Measurements from ENCODE around the gene CARMIL1. TPM values are rescaled to one million over a fixed set of nuclear protein-coding genes. Genes with fewer than 3 reads are reported as not detected.

Gene CARMIL1
- total RNA-seq, 2 experiments from 2014 or later = 3.9 to 4.7 TPM

- intact Hi-C loops (cut with DNase I, micrococcal nuclease) = no loop called here
- no peaks in the 10 kb centered on the region for H3K36me3 Mint-ChIP-seq (ENCODE audit: low read depth)
- H3K27me3 Mint-ChIP-seq = no peaks in the 10 kb centered on the region
- Histone ChIP-seq H3K27ac (ENCODE audit: low read depth in 1 of 2, low read length in 2 of 2) (no peak overlapping the region), H3K9me3 (ENCODE audit: control insufficient read depth in 1 of 2, insufficient read depth in 1 of 2, low read length in 2 of 2) (no peaks in the 10 kb centered on the region), H3K4me1 (ENCODE audit: insufficient read depth, low read length) (no peaks in the 10 kb centered on the region), H3K27me3 (ENCODE audit: control insufficient read depth in 1 of 2, insufficient read depth in 2 of 2, low read length in 2 of 2) (no peaks in the 10 kb centered on the region), H3K36me3 (ENCODE audit: insufficient read depth, low read length) (no peaks in the 10 kb centered on the region), H3K4me3 (ENCODE audit: low read length) (no peak overlapping the region)
- H3K4me1 Mint-ChIP-seq (ENCODE audit: low read depth) = no peaks in the 10 kb centered on the region
- ChIA-PET POLR2A (no interaction called here), CTCF (no interaction called here)
- DNase-seq (no peak), ATAC-seq (ENCODE audit: poor library complexity) (no peak)
- H3K27ac Mint-ChIP-seq = no peak overlapping the region
- TF ChIP-seq CTCF (IDR thresholded peaks at IDR 0.05) = no peak
- no peak overlapping the region for H3K4me3 Mint-ChIP-seq
- H3K9me3 Mint-ChIP-seq = no peaks in the 10 kb centered on the region
Observed at GRCh38 chr6:25570578-25570977, 291.4 kb downstream of the CARMIL1 start.

GRCh38 chr6:25576919-25577318 is 297.7 kb downstream of the CARMIL1 start:
- ATAC-seq (ENCODE audit: poor library complexity) (no peak), DNase-seq (no peak)
- intact Hi-C loops (cut with DNase I, micrococcal nuclease) = no loop called here
- no peaks in the 10 kb centered on the region for H3K9me3 Mint-ChIP-seq
- Histone ChIP-seq H3K9me3 (ENCODE audit: control insufficient read depth in 1 of 2, insufficient read depth in 1 of 2, low read length in 2 of 2) (no peaks in the 10 kb centered on the region), H3K4me3 (ENCODE audit: low read length) (no peak overlapping the region), H3K36me3 (ENCODE audit: insufficient read depth, low read length) (no peaks in the 10 kb centered on the region), H3K27ac (ENCODE audit: low read depth in 1 of 2, low read length in 2 of 2) (no peak overlapping the region), H3K4me1 (ENCODE audit: insufficient read depth, low read length) (peaks cover 5% of the 10 kb centered on the region), H3K27me3 (ENCODE audit: control insufficient read depth in 1 of 2, insufficient read depth in 2 of 2, low read length in 2 of 2) (no peaks in the 10 kb centered on the region)
- POLR2A ChIA-PET = interaction anchor here (0.6 kb wide), 1 partner anchor 1286 kb away, joined by 4 read pairs; no protein-coding TSS in a partner anchor
- H3K27me3 Mint-ChIP-seq = no peaks in the 10 kb centered on the region
- H3K4me1 Mint-ChIP-seq (ENCODE audit: low read depth) = peaks cover 10% of the 10 kb centered on the region
- H3K4me3 Mint-ChIP-seq = no peak overlapping the region
- peaks cover 10% of the 10 kb centered on the region for H3K36me3 Mint-ChIP-seq (ENCODE audit: low read depth)
- TF ChIP-seq CTCF (IDR thresholded peaks at IDR 0.05) = no peak
- no peak overlapping the region for H3K27ac Mint-ChIP-seq
- CTCF ChIA-PET = no interaction called here

- CTCF ChIA-PET = no interaction called here
- peaks cover 10% of the 10 kb centered on the region for H3K4me1 Mint-ChIP-seq (ENCODE audit: low read depth)
- no peak for TF ChIP-seq CTCF (IDR thresholded peaks at IDR 0.05)
- H3K27me3 Mint-ChIP-seq = no peaks in the 10 kb centered on the region
- intact Hi-C loops (cut with DNase I, micrococcal nuclease) = no loop called here
- ATAC-seq (ENCODE audit: poor library complexity) (no peak), DNase-seq (no peak)
- Histone ChIP-seq H3K27me3 (ENCODE audit: control insufficient read depth in 1 of 2, insufficient read depth in 2 of 2, low read length in 2 of 2) (no peaks in the 10 kb centered on the region), H3K4me1 (ENCODE audit: insufficient read depth, low read length) (peaks cover 5% of the 10 kb centered on the region), H3K9me3 (ENCODE audit: control insufficient read depth in 1 of 2, insufficient read depth in 1 of 2, low read length in 2 of 2) (no peaks in the 10 kb centered on the region), H3K27ac (ENCODE audit: low read depth in 1 of 2, low read length in 2 of 2) (no peak overlapping the region), H3K4me3 (ENCODE audit: low read length) (no peak overlapping the region), H3K36me3 (ENCODE audit: insufficient read depth, low read length) (no peaks in the 10 kb centered on the region)
- POLR2A ChIA-PET = no interaction called here
- H3K9me3 Mint-ChIP-seq = no peaks in the 10 kb centered on the region
- H3K27ac Mint-ChIP-seq = no peak overlapping the region
- H3K4me3 Mint-ChIP-seq = no peak overlapping the region
- H3K36me3 Mint-ChIP-seq (ENCODE audit: low read depth) = peaks cover 18% of the 10 kb centered on the region
Observed at GRCh38 chr6:25578538-25578937, 299.4 kb downstream of the CARMIL1 start.

All from CD4-positive, alpha-beta T cell (primary cell).